Endodermal cell (in vitro differentiated cells): ENCODE results near the gene MTM1. TPM values are rescaled to one million over a fixed set of nuclear protein-coding genes. Genes with fewer than 3 reads are reported as not detected.

ENCODE experiments used
- DNase-seq: peaks from one replicate; pipeline ENCODE4 v3.0.0-alpha.2; 2017
- H3K27ac ChIP-seq: 2 replicates; pipeline ENCODE4 v1.5.1; 2013; ENCODE audit warnings: mild to moderate bottlenecking, low read depth, low read length, moderate library complexity
- H3K27me3 ChIP-seq: 2 replicates; pipeline ENCODE4 v1.6.1; 2013; ENCODE audit warnings: mild to moderate bottlenecking, low read length, moderate library complexity; ENCODE audit not compliant: insufficient read depth, control insufficient read depth, poor library complexity, severe bottlenecking
- H3K36me3 ChIP-seq: 2 replicates; pipeline ENCODE4 v1.7.0; 2013; ENCODE audit warnings: mild to moderate bottlenecking, low read length, moderate library complexity; ENCODE audit not compliant: control insufficient read depth, insufficient read depth
- H3K4me1 ChIP-seq: one replicate; pipeline ENCODE4 v1.7.0; 2013; ENCODE audit warnings: low read length; ENCODE audit not compliant: control insufficient read depth, insufficient read depth
- H3K4me3 ChIP-seq: 2 replicates; pipeline ENCODE4 v1.5.1; 2013; ENCODE audit warnings: mild to moderate bottlenecking, low read length, moderate library complexity
- H3K9ac ChIP-seq: 2 replicates; pipeline ENCODE4 v1.6.1; 2013; ENCODE audit warnings: mild to moderate bottlenecking, low read length, moderate library complexity; ENCODE audit not compliant: poor library complexity, severe bottlenecking; ENCODE audit errors: extremely low read depth
- H3K9me3 ChIP-seq: 2 replicates; pipeline ENCODE4 v1.6.1; 2013; ENCODE audit warnings: mild to moderate bottlenecking, low read length, moderate library complexity; ENCODE audit not compliant: control insufficient read depth
- H3K27ac Mint-ChIP-seq: 2 replicates; pipeline ENCODE4 v1.8.0; 2020; ENCODE audit warnings: mixed read lengths
- H3K27me3 Mint-ChIP-seq: 2 replicates; pipeline ENCODE4 v1.8.0; 2021; ENCODE audit warnings: mild to moderate bottlenecking, mixed read lengths; ENCODE audit not compliant: insufficient read depth
- H3K36me3 Mint-ChIP-seq: 2 replicates; pipeline ENCODE4 v1.8.0; 2020; ENCODE audit warnings: low read depth, mixed read lengths
- H3K4me1 Mint-ChIP-seq: 2 replicates; pipeline ENCODE4 v1.8.0; 2020; ENCODE audit warnings: mixed read lengths
- H3K4me3 Mint-ChIP-seq: 2 replicates; pipeline ENCODE4 v1.8.0; 2020; ENCODE audit warnings: mild to moderate bottlenecking, moderate library complexity, mixed read lengths
- H3K9me3 Mint-ChIP-seq: 2 replicates; pipeline ENCODE4 v1.8.0; 2020; ENCODE audit warnings: mild to moderate bottlenecking, mixed read lengths
- WGBS, 2 experiments: methylation state at CpG; one replicate each; pipeline versions ENCODE4 v1.1.5 to v1.1.7; 2013; ENCODE audit warnings: missing lambda C conversion rate in 2 of 2, mixed read lengths in 1 of 2; ENCODE audit not compliant: insufficient coverage in 1 of 2, insufficient read length in 1 of 2; 5-methylcytosine and 5-hydroxymethylcytosine counted together
- total RNA-seq, 2 donors: library from RNA; stranded (reverse); fragmentation: NEBNext Ultra II Directional in 1 of 2; extraction: Animal tissue kit (Norgen Biotek cat#: 25700) in 1 of 2; gene quantifications; 2 replicates in 1 of 2; 3 replicates in 1 of 2; pipeline ENCODE4 v1.2.1, GENCODE V29; 2021
- TF ChIP-seq, protein P1 (sequence below): fragments of 200-600 bp; sonication (generic); conservative IDR thresholded peaks from 2 replicates; pipeline ENCODE4 v1.5.0; 2021; ENCODE audit warnings: antibody characterized with exemption, mild to moderate bottlenecking

The MTM1 gene
- total RNA-seq, 2 donors from 2014 or later: 5.9 to 9.8 TPM

DNA sequence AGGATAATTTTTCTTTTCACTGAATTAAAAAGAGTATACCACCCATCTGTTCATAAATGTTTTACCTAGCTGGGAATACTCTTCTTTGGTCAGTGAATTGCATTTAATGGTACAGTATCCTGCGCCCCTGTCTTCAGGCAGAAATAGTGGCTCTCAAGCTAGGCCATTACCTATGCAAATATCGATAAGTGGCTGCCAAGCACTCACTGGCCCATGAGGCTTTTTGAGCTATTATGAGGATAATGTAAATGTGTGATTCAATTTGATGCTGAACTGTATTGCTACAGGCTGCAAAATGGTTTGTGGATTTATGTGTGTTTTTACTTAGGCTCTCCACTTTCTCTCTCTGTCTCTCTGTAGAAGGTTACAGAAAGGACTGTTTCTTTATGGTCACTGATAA is 94.7 kb downstream of the MTM1 start:
- no peak overlapping the region for H3K4me3 Mint-ChIP-seq
- no peaks in the 10 kb centered on the region for H3K4me1 Mint-ChIP-seq
- Histone ChIP-seq H3K27me3 (no peaks in the 10 kb centered on the region), H3K27ac (no peak overlapping the region), H3K9ac (no peak overlapping the region), H3K36me3 (peaks cover 4% of the 10 kb centered on the region), H3K9me3 (no peaks in the 10 kb centered on the region), H3K4me1 (no peaks in the 10 kb centered on the region), H3K4me3 (no peak overlapping the region)
- TF ChIP-seq, protein P1, sequence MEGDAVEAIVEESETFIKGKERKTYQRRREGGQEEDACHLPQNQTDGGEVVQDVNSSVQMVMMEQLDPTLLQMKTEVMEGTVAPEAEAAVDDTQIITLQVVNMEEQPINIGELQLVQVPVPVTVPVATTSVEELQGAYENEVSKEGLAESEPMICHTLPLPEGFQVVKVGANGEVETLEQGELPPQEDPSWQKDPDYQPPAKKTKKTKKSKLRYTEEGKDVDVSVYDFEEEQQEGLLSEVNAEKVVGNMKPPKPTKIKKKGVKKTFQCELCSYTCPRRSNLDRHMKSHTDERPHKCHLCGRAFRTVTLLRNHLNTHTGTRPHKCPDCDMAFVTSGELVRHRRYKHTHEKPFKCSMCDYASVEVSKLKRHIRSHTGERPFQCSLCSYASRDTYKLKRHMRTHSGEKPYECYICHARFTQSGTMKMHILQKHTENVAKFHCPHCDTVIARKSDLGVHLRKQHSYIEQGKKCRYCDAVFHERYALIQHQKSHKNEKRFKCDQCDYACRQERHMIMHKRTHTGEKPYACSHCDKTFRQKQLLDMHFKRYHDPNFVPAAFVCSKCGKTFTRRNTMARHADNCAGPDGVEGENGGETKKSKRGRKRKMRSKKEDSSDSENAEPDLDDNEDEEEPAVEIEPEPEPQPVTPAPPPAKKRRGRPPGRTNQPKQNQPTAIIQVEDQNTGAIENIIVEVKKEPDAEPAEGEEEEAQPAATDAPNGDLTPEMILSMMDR: no peak
- H3K36me3 Mint-ChIP-seq: peaks cover 28% of the 10 kb centered on the region
- no peak overlapping the region for H3K27ac Mint-ChIP-seq
- H3K27me3 Mint-ChIP-seq: no peaks in the 10 kb centered on the region
- H3K9me3 Mint-ChIP-seq: peaks cover 43% of the 10 kb centered on the region
- no peak for DNase-seq
- WGBS, 2 experiments: 96 to 100% methylated on average over 1 to 2 of the region's 2 CpGs

DNA sequence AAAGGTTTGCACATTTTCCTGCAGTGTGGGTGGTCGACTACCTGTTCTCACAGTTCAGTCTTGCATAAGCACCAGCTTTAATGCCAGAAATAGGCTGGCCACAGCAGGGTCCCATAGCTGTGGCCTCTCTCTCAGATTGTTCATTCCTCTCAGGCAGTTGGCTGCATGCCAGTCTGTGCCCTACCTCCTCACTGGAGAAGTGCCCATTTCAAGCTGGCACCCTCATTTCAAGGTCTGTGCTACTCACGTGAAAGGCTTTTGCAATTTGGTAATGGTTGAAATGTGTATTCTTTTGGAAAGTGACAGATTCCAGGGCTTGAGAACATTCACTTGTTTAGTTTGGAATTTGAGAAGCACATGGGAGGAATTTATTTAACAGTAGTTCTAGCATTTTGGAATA is 95.9 kb downstream of the MTM1 start:
- H3K27me3 ChIP-seq: no peaks in the 10 kb centered on the region
- no peak overlapping the region for H3K9ac ChIP-seq
- H3K36me3 Mint-ChIP-seq: peaks cover 28% of the 10 kb centered on the region
- no peaks in the 10 kb centered on the region for H3K4me1 Mint-ChIP-seq
- no peaks in the 10 kb centered on the region for H3K9me3 ChIP-seq
- H3K4me3 ChIP-seq: no peak overlapping the region
- no peaks in the 10 kb centered on the region for H3K27me3 Mint-ChIP-seq
- no peak overlapping the region for H3K27ac ChIP-seq
- H3K4me3 Mint-ChIP-seq: no peak overlapping the region
- DNase-seq: no peak
- 86% methylated on average over 2 of the region's 2 CpGs; no CpG with 5 or more reads in 1 of the 2 experiments for WGBS, 2 experiments
- no peak overlapping the region for H3K27ac Mint-ChIP-seq
- TF ChIP-seq, protein P1: no peak
- H3K4me1 ChIP-seq: no peaks in the 10 kb centered on the region
- peaks cover 4% of the 10 kb centered on the region for H3K36me3 ChIP-seq
- H3K9me3 Mint-ChIP-seq: peaks cover 46% of the 10 kb centered on the region

DNA sequence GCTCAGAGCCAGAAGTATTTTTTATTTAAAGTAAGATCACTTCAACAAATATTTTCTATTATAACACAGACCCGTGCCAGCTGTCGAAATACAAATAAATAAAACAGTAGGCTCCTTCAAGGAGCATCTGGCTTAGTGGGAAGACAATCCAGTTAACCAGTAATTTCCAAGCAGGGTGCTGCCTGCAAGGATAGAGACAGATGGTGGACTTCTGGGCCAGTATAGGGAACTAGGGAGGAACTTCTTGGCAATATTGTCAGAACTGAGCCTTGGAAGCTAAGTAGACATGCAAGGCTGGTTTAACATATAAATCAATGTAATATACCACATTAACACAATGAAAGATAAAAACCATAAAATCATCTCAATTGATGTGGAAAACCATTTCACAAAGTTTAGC is 107.8 kb downstream of the MTM1 start:
- no peak for DNase-seq
- H3K27me3 Mint-ChIP-seq: no peaks in the 10 kb centered on the region
- no peaks in the 10 kb centered on the region for H3K27me3 ChIP-seq
- H3K9me3 ChIP-seq: no peaks in the 10 kb centered on the region
- H3K4me3 Mint-ChIP-seq: no peak overlapping the region
- no peak overlapping the region for H3K27ac ChIP-seq
- TF ChIP-seq, protein P1: no peak
- no peaks in the 10 kb centered on the region for H3K36me3 ChIP-seq
- H3K9ac ChIP-seq: no peak overlapping the region
- H3K9me3 Mint-ChIP-seq: peaks cover 58% of the 10 kb centered on the region
- no peak overlapping the region for H3K4me3 ChIP-seq
- no peaks in the 10 kb centered on the region for H3K4me1 ChIP-seq
- peaks cover 3% of the 10 kb centered on the region for H3K36me3 Mint-ChIP-seq
- H3K4me1 Mint-ChIP-seq: no peaks in the 10 kb centered on the region
- WGBS, 2 experiments: 87% methylated on average over 2 of the region's 2 CpGs; no CpG with 5 or more reads in 1 of the 2 experiments
- H3K27ac Mint-ChIP-seq: no peak overlapping the region
